SK-N-SH treated with all-trans-retinoic acid at 6 μM for 48 hours (cell line): Measurements from ENCODE around the gene MLH1.
"Not testable (repeated sequence)": the region's sequence is repeated elsewhere in the genome, so short reads cannot be mapped to it uniquely, and the experiment has no call there.

Experiments used
- ARNTL ChIP-seq: fragments of 450-650 bp; formaldehyde crosslinking; IDR thresholded peaks from 2 replicates; pipeline ENCODE4 v1.5.0; 2020; ENCODE audit warnings: low read depth, mild to moderate bottlenecking, moderate library complexity, borderline replicate concordance
- CSRNP3 ChIP-seq: fragments of 250-450 bp; sonication (Bioruptor Pico); IDR thresholded peaks from 2 replicates; pipeline ENCODE4 v1.5.1; 2021; ENCODE audit warnings: mild to moderate bottlenecking, moderate library complexity
- RARB ChIP-seq: fragments of 250-450 bp; sonication (Bioruptor Pico); IDR thresholded peaks from 2 replicates; pipeline ENCODE4 v1.8.0; 2021; ENCODE audit warnings: mild to moderate bottlenecking, moderate library complexity
- SNAI2 ChIP-seq: fragments of 250-450 bp; sonication (Bioruptor Pico); IDR thresholded peaks from 2 replicates; pipeline ENCODE4 v1.5.0; 2020; ENCODE audit warnings: mild to moderate bottlenecking, moderate library complexity
- TSHZ2 ChIP-seq: fragments of 250-450 bp; sonication (Bioruptor Pico); IDR thresholded peaks from 2 replicates; pipeline ENCODE4 v1.5.0; 2020; ENCODE audit warnings: mild to moderate bottlenecking, moderate library complexity
- ZFP3 ChIP-seq: fragments of 250-450 bp; sonication (Bioruptor Pico); IDR thresholded peaks from 2 replicates; pipeline ENCODE4 v1.5.0; 2020; ENCODE audit warnings: mild to moderate bottlenecking, moderate library complexity

GRCh38 chr3:36947814-36948213 is 45.5 kb upstream of the MLH1 start:
- not testable (repeated sequence) for TF ChIP-seq TSHZ2; SNAI2; ARNTL; RARB (CRISPR knock-in tag); ZFP3 (CRISPR knock-in tag); CSRNP3 (CRISPR knock-in tag)
